D721Med (cell line): ENCODE measurements around the gene FAM163A.
"Not testable (repeated sequence)": the region's sequence is repeated elsewhere in the genome, so short reads cannot be mapped to it uniquely, and the experiment has no call there.

ENCODE experiments used
- DNase-seq: peaks from one replicate; pipeline ENCODE4 v3.0.0; 2011; ENCODE audit warnings: low spot score; ENCODE audit not compliant: insufficient read length
- FAIRE-seq: peaks from 2 replicates; lab custom pipeline; 2011; peaks lifted over from hg19 to GRCh38; lab: Jason Lieb, UNC
- CTCF ChIP-seq: IDR thresholded peaks from 2 replicates; pipeline ENCODE4 v1.5.1; 2012; ENCODE audit warnings: mild to moderate bottlenecking, control low read depth; ENCODE audit not compliant: insufficient read depth; ENCODE audit errors: missing control alignments

The FAM163A gene

GRCh38 chr1:179742717-179743678 is at the start of gene FAM163A:
FAM163A (plus strand) TSS chr1:179743291; CDS start chr1:179813098, 69,807 bp downstream.
- FAIRE-seq: peak; percentile 38
- no peak for TF ChIP-seq CTCF
- peak; percentile 57 for DNase-seq

GRCh38 chr1:179694530-179694929 is 48.6 kb upstream of the FAM163A start:
- DNase-seq, FAIRE-seq: not testable (repeated sequence)

- no peak for FAIRE-seq
- TF ChIP-seq CTCF: no peak
- DNase-seq: no peak
Measured at GRCh38 chr1:179702946-179703539, 40.0 kb upstream of the FAM163A start.

- FAIRE-seq (peak; percentile 77), DNase-seq (no peak)
- TF ChIP-seq CTCF: peak; percentile 95
Measured at GRCh38 chr1:179706339-179706941, 36.7 kb upstream of the FAM163A start.

GRCh38 chr1:179707406-179707805 is 35.7 kb upstream of the FAM163A start:
- TF ChIP-seq CTCF: no peak
- FAIRE-seq (no peak), DNase-seq (no peak)

GRCh38 chr1:179708434-179709195 is 34.5 kb upstream of the FAM163A start:
- DNase-seq: no peak
- no peak for TF ChIP-seq CTCF
- FAIRE-seq: no peak

- no peak for TF ChIP-seq CTCF
- DNase-seq (no peak), FAIRE-seq (no peak)
Measured at GRCh38 chr1:179709841-179710329, 33.2 kb upstream of the FAM163A start.
